H9 (cell line): ENCODE measurements around the gene GNA12. TPM values are rescaled to one million over a fixed set of nuclear protein-coding genes. Genes with fewer than 3 reads are reported as not detected.

Experiments used
- DNase-seq: peaks from one replicate; pipeline ENCODE4 v3.0.0-alpha.2; 2017
- H2AFZ ChIP-seq: one replicate; pipeline ENCODE4 v1.6.1; 2013; ENCODE audit warnings: mild to moderate bottlenecking, low read length, control low read depth, moderate library complexity
- H2AK5ac ChIP-seq: 2 replicates; pipeline ENCODE4 v1.6.1; 2013; ENCODE audit warnings: low read length, control low read depth, mixed read lengths; ENCODE audit not compliant: insufficient read length
- H2BK120ac ChIP-seq: one replicate; pipeline ENCODE4 v1.6.1; 2013; ENCODE audit warnings: low read depth, mild to moderate bottlenecking, low read length, control low read depth, inconsistent platforms; ENCODE audit not compliant: poor library complexity, severe bottlenecking
- H2BK12ac ChIP-seq: 2 replicates; pipeline ENCODE4 v1.6.1; 2013; ENCODE audit warnings: low read length, control low read depth, mixed read lengths, low read depth; ENCODE audit not compliant: insufficient read length
- H2BK15ac ChIP-seq: 2 replicates; pipeline ENCODE4 v1.6.1; 2013; ENCODE audit warnings: low read depth, low read length, control low read depth
- H2BK20ac ChIP-seq: one replicate; pipeline ENCODE4 v1.6.1; 2013; ENCODE audit warnings: low read depth, mild to moderate bottlenecking, low read length, control low read depth, inconsistent platforms; ENCODE audit not compliant: poor library complexity, severe bottlenecking
- H2BK5ac ChIP-seq: 2 replicates; pipeline ENCODE4 v1.6.1; 2013; ENCODE audit warnings: low read length, control low read depth, mixed read lengths; ENCODE audit not compliant: insufficient read length
- H3K14ac ChIP-seq: 2 replicates; pipeline ENCODE4 v1.6.1; 2013; ENCODE audit warnings: low read length, control low read depth; ENCODE audit not compliant: insufficient read depth
- H3K18ac ChIP-seq: 2 replicates; pipeline ENCODE4 v1.6.1; 2013; ENCODE audit warnings: low read depth, mild to moderate bottlenecking, mixed read lengths, low read length, control low read depth; ENCODE audit not compliant: insufficient read length
- H3K23ac ChIP-seq: 2 replicates; pipeline ENCODE4 v1.6.1; 2013; ENCODE audit warnings: low read length, control low read depth, mixed read lengths, low read depth; ENCODE audit not compliant: insufficient read length
- H3K23me2 ChIP-seq: 2 replicates; pipeline ENCODE4 v1.6.1; 2013; ENCODE audit warnings: low read depth, mild to moderate bottlenecking, mixed read lengths, low read length, control low read depth; ENCODE audit not compliant: insufficient read length, poor library complexity, severe bottlenecking
- H3K27ac ChIP-seq: 2 replicates; pipeline ENCODE4 v1.5.1; 2013; ENCODE audit warnings: low read length, control low read depth, mixed read lengths, low read depth; ENCODE audit not compliant: insufficient read length
- H3K27me3 ChIP-seq: 2 replicates; pipeline ENCODE4 v1.6.1; 2013; ENCODE audit warnings: low read length, control low read depth, inconsistent platforms; ENCODE audit not compliant: insufficient read depth
- H3K4ac ChIP-seq: 2 replicates; pipeline ENCODE4 v1.6.1; 2013; ENCODE audit warnings: low read depth, mild to moderate bottlenecking, control low read depth, inconsistent platforms, low read length, moderate library complexity
- H3K4me1 ChIP-seq: 2 replicates; pipeline ENCODE4 v1.6.1; 2013; ENCODE audit warnings: low read length, control low read depth, inconsistent platforms; ENCODE audit not compliant: insufficient read depth
- H3K4me2 ChIP-seq: 2 replicates; pipeline ENCODE4 v1.6.1; 2013; ENCODE audit warnings: low read length, control low read depth, mixed read lengths; ENCODE audit not compliant: insufficient read length, insufficient read depth
- H3K56ac ChIP-seq: 2 replicates; pipeline ENCODE4 v1.6.1; 2013; ENCODE audit warnings: low read depth, mild to moderate bottlenecking, mixed read lengths, low read length, control low read depth; ENCODE audit not compliant: insufficient read length
- H3K79me1 ChIP-seq: 2 replicates; pipeline ENCODE4 v1.6.1; 2013; ENCODE audit warnings: low read depth, mild to moderate bottlenecking, moderate library complexity, low read length, control low read depth, inconsistent platforms; ENCODE audit not compliant: insufficient read depth, poor library complexity, severe bottlenecking
- H3K79me2 ChIP-seq: 2 replicates; pipeline ENCODE4 v1.6.1; 2013; ENCODE audit warnings: low read length, control low read depth, inconsistent platforms; ENCODE audit not compliant: insufficient read depth
- H3K9ac ChIP-seq: 2 replicates; pipeline ENCODE4 v1.6.1; 2013; ENCODE audit warnings: low read length, control low read depth, mixed read lengths; ENCODE audit not compliant: insufficient read length; ENCODE audit errors: extremely low read depth
- H3K9me3 ChIP-seq: one replicate; pipeline ENCODE4 v1.6.1; 2013; ENCODE audit warnings: low read depth, low read length, inconsistent platforms; ENCODE audit not compliant: control insufficient read depth
- H3T11ph ChIP-seq: one replicate; pipeline ENCODE4 v1.6.1; 2013; ENCODE audit warnings: mild to moderate bottlenecking, low read length, control low read depth, inconsistent platforms
- H4K20me1 ChIP-seq: one replicate; pipeline ENCODE4 v1.6.1; 2013; ENCODE audit not compliant: control insufficient read depth, insufficient read length, insufficient read depth
- H4K5ac ChIP-seq: 2 replicates; pipeline ENCODE4 v1.6.1; 2013; ENCODE audit warnings: low read depth, mild to moderate bottlenecking, mixed read lengths, low read length, control low read depth; ENCODE audit not compliant: insufficient read length
- H4K8ac ChIP-seq: replicated peaks from 2 replicates; pipeline ENCODE4 v1.6.1; 2013; ENCODE audit warnings: low read length, control low read depth, mixed read lengths, low read depth; ENCODE audit not compliant: insufficient read length
- H4K91ac ChIP-seq: 2 replicates; pipeline ENCODE4 v1.6.1; 2013; ENCODE audit warnings: low read depth, mild to moderate bottlenecking, moderate library complexity, mixed read lengths, low read length, control low read depth; ENCODE audit not compliant: insufficient read length
- H3K27ac Mint-ChIP-seq, 3 experiments: 2 replicates in 2 of 3; 3 replicates in 1 of 3; pipeline ENCODE4 v1.8.0; 2020 to 2021; ENCODE audit warnings: mixed read lengths in 3 of 3, mild to moderate bottlenecking in 1 of 3, moderate library complexity in 1 of 3
- H3K27me3 Mint-ChIP-seq: 2 replicates; pipeline ENCODE4 v1.8.0; 2021; ENCODE audit warnings: low read depth, mild to moderate bottlenecking, moderate library complexity, mixed read lengths
- H3K36me3 Mint-ChIP-seq, 3 experiments: 2 replicates in 2 of 3; 3 replicates in 1 of 3; pipeline ENCODE4 v1.8.0; 2020 to 2021; ENCODE audit warnings: low read depth in 3 of 3, mixed read lengths in 3 of 3; ENCODE audit not compliant: insufficient read depth in 1 of 3
- H3K4me1 Mint-ChIP-seq, 2 experiments: 2 replicates each; pipeline ENCODE4 v1.8.0; 2020; ENCODE audit warnings: mixed read lengths in 2 of 2
- H3K4me3 Mint-ChIP-seq, 2 experiments: 2 replicates in 1 of 2; 3 replicates in 1 of 2; pipeline ENCODE4 v1.8.0; 2020 to 2021; ENCODE audit warnings: mild to moderate bottlenecking in 2 of 2, mixed read lengths in 2 of 2, moderate library complexity in 1 of 2
- H3K9me3 Mint-ChIP-seq, 2 experiments: 2 replicates in 1 of 2; 3 replicates in 1 of 2; pipeline ENCODE4 v1.8.0; 2020; ENCODE audit warnings: mild to moderate bottlenecking in 2 of 2, mixed read lengths in 2 of 2, moderate library complexity in 1 of 2
- CTCF ChIP-seq: fragments of 200-600 bp; sonication (generic); conservative IDR thresholded peaks from 3 replicates; pipeline ENCODE4 v1.8.0; 2021; ENCODE audit warnings: antibody characterized with exemption, mild to moderate bottlenecking
- WGBS: extraction: QIAGEN DNeasy Blood & Tissue Kit; methylation state at CpG from one replicate; pipeline ENCODE4 v1.1.7; 2013; ENCODE audit warnings: missing lambda C conversion rate, low lambda C conversion rate, mixed read lengths; ENCODE audit not compliant: insufficient read length; ENCODE audit errors: extremely low coverage; 5-methylcytosine and 5-hydroxymethylcytosine counted together
- total RNA-seq: library from RNA; stranded (reverse); gene quantifications from 2 replicates; pipeline ENCODE4 v1.2.1, GENCODE V29; 2021

GNA12 gene
- total RNA-seq, 1 experiment from 2014 or later, result 60.2 TPM

- peaks cover 17% of the 10 kb centered on the region for H3K79me1 ChIP-seq
- no peak overlapping the region for H3T11ph ChIP-seq
- peaks cover 29 to 64% (median 55%) of the 10 kb centered on the region in 3 experiments for H3K36me3 Mint-ChIP-seq
- H4K8ac ChIP-seq, result no peak overlapping the region
- H4K5ac ChIP-seq, result no peak overlapping the region
- no peak overlapping the region for H2AFZ ChIP-seq
- no peak overlapping the region for H2BK5ac ChIP-seq
- H3K4me1 Mint-ChIP-seq, result peaks cover 28 to 50% of the 10 kb centered on the region in 2 experiments
- H3K14ac ChIP-seq, result no peak overlapping the region
- no peak overlapping the region for H3K4me3 Mint-ChIP-seq
- H2BK20ac ChIP-seq, result no peak overlapping the region
- no peak overlapping the region for H2BK15ac ChIP-seq
- H3K23ac ChIP-seq, result no peak overlapping the region
- no CpG with 5 or more reads among the region's 3 CpGs for WGBS
- no peak for TF ChIP-seq CTCF
- H3K27me3 ChIP-seq, result no peaks in the 10 kb centered on the region
- no peak overlapping the region for H3K9ac ChIP-seq
- H3K27ac Mint-ChIP-seq, result peak overlapping the region; percentile 12 to 90 (median 42); a peak in 4 of 7 replicates
- no peak overlapping the region for H2AK5ac ChIP-seq
- no peak overlapping the region for H2BK12ac ChIP-seq
- no peaks in the 10 kb centered on the region for H3K27me3 Mint-ChIP-seq
- H3K56ac ChIP-seq, result no peak overlapping the region
- H2BK120ac ChIP-seq, result no peak overlapping the region
- H3K18ac ChIP-seq, result no peak overlapping the region
- H3K4me2 ChIP-seq, result no peak overlapping the region
- no peaks in the 10 kb centered on the region for H3K23me2 ChIP-seq
- no peak overlapping the region for H3K4ac ChIP-seq
- H3K9me3 ChIP-seq, result no peaks in the 10 kb centered on the region
- H3K27ac ChIP-seq, result no peak overlapping the region
- no peak for DNase-seq
- H3K9me3 Mint-ChIP-seq, result no peaks in the 10 kb centered on the region
- H4K91ac ChIP-seq, result no peak overlapping the region
- H3K79me2 ChIP-seq, result peaks cover 67% of the 10 kb centered on the region
- no peaks in the 10 kb centered on the region for H4K20me1 ChIP-seq
- peaks cover 4% of the 10 kb centered on the region for H3K4me1 ChIP-seq
These were observed 6.6 kb downstream of the GNA12 start for GRCh38 chr7:2837496-2837895.
